Astrocyte (in vitro differentiated cells and primary cell): Measurements from ENCODE around the gene SLC7A10. TPM values are rescaled to one million over a fixed set of nuclear protein-coding genes. Genes with fewer than 3 reads are reported as not detected.

ENCODE experiments used
- DNase-seq: peaks from one replicate; pipeline ENCODE4 v3.0.0-alpha.2; 2010; ENCODE audit warnings: low read depth
- FAIRE-seq: peaks from 2 replicates; lab custom pipeline; 2011; peaks lifted over from hg19 to GRCh38; lab: Jason Lieb, UNC
- H2AFZ ChIP-seq: 2 replicates; pipeline ENCODE4 v1.6.0; 2012; ENCODE audit warnings: low read depth, low read length, inconsistent platforms
- H3K27ac ChIP-seq: 2 replicates; pipeline ENCODE4 v1.5.1; 2011; ENCODE audit warnings: low read depth, low read length, inconsistent platforms
- H3K27me3 ChIP-seq: 2 replicates; pipeline ENCODE4 v1.6.0; 2011; ENCODE audit warnings: low read length, inconsistent platforms; ENCODE audit not compliant: insufficient read depth
- H3K36me3 ChIP-seq: 2 replicates; pipeline ENCODE4 v1.5.1; 2011; ENCODE audit warnings: low read length, inconsistent platforms; ENCODE audit not compliant: insufficient read depth
- H3K4me1 ChIP-seq: 2 replicates; pipeline ENCODE4 v1.5.1; 2011; ENCODE audit warnings: low read length, inconsistent platforms; ENCODE audit not compliant: insufficient read depth
- H3K4me2 ChIP-seq: 2 replicates; pipeline ENCODE4 v1.6.0; 2012; ENCODE audit warnings: low read length, inconsistent platforms
- H3K4me3 ChIP-seq: 2 replicates; pipeline ENCODE4 v1.5.1; 2011; ENCODE audit warnings: low read depth, mild to moderate bottlenecking, low read length, inconsistent platforms; ENCODE audit not compliant: insufficient read depth
- H3K79me2 ChIP-seq: 2 replicates; pipeline ENCODE4 v1.6.0; 2012; ENCODE audit warnings: mild to moderate bottlenecking, low read length, inconsistent platforms; ENCODE audit not compliant: insufficient read depth
- H3K9ac ChIP-seq: 2 replicates; pipeline ENCODE4 v1.6.0; 2012; ENCODE audit warnings: mild to moderate bottlenecking, low read length, inconsistent platforms
- H3K9me3 ChIP-seq: 2 replicates; pipeline ENCODE4 v1.5.1; 2012; ENCODE audit warnings: low read depth, mild to moderate bottlenecking, low read length, inconsistent platforms; ENCODE audit not compliant: insufficient read depth
- H4K20me1 ChIP-seq: 2 replicates; pipeline ENCODE4 v1.6.0; 2012; ENCODE audit warnings: low read length, inconsistent platforms; ENCODE audit not compliant: insufficient read depth
- H3K27ac Mint-ChIP-seq: one replicate; pipeline ENCODE4 v1.8.0; 2021; ENCODE audit warnings: mild to moderate bottlenecking, mixed read lengths; ENCODE audit not compliant: unreplicated experiment
- H3K27me3 Mint-ChIP-seq: one replicate; pipeline ENCODE4 v1.8.0; 2021; ENCODE audit warnings: low read depth, mixed read lengths; ENCODE audit not compliant: unreplicated experiment
- H3K36me3 Mint-ChIP-seq: one replicate; pipeline ENCODE4 v1.8.0; 2021; ENCODE audit warnings: low read depth, mixed read lengths; ENCODE audit not compliant: unreplicated experiment
- H3K4me1 Mint-ChIP-seq: one replicate; pipeline ENCODE4 v1.8.0; 2021; ENCODE audit warnings: low read depth, mixed read lengths; ENCODE audit not compliant: unreplicated experiment
- H3K4me3 Mint-ChIP-seq: one replicate; pipeline ENCODE4 v1.8.0; 2021; ENCODE audit warnings: mild to moderate bottlenecking, moderate library complexity, mixed read lengths; ENCODE audit not compliant: unreplicated experiment
- H3K9me3 Mint-ChIP-seq: one replicate; pipeline ENCODE4 v1.8.0; 2021; ENCODE audit warnings: mild to moderate bottlenecking, mixed read lengths; ENCODE audit not compliant: unreplicated experiment
- CTCF ChIP-seq: IDR thresholded peaks from 2 replicates; pipeline ENCODE4 v1.5.1; 2011; ENCODE audit warnings: low read depth, mild to moderate bottlenecking, inconsistent platforms, low read length, moderate library complexity; ENCODE audit not compliant: insufficient read depth
- EZH2 ChIP-seq: IDR thresholded peaks from 2 replicates; pipeline ENCODE4 v1.6.1; 2012; ENCODE audit warnings: mild to moderate bottlenecking, low read length, inconsistent platforms; ENCODE audit not compliant: insufficient read depth
- total RNA-seq: library from RNA; stranded (reverse); gene quantifications from 2 replicates; pipeline ENCODE4 v1.2.1, GENCODE V29; 2021

The SLC7A10 gene
- total RNA-seq, 1 donor from 2014 or later: 0.61 TPM

- Mint-ChIP-seq H3K36me3 (peaks cover 3% of the 10 kb centered on the region), H3K27ac (no peak overlapping the region), H3K9me3 (peaks cover 4% of the 10 kb centered on the region), H3K4me3 (no peak overlapping the region), H3K4me1 (peaks cover 1% of the 10 kb centered on the region), H3K27me3 (peaks cover 49% of the 10 kb centered on the region)
- Histone ChIP-seq H3K9ac (peak overlapping the region; percentile 55), H3K27ac (no peak overlapping the region), H3K9me3 (no peaks in the 10 kb centered on the region), H3K36me3 (no peaks in the 10 kb centered on the region), H2AFZ (no peak overlapping the region), H3K4me3 (peak overlapping the region; percentile 52), H3K79me2 (peaks cover 6% of the 10 kb centered on the region), H4K20me1 (peaks cover 16% of the 10 kb centered on the region), H3K4me2 (peak overlapping the region; percentile 88), H3K27me3 (peaks cover 4% of the 10 kb centered on the region), H3K4me1 (peaks cover 4% of the 10 kb centered on the region)
- FAIRE-seq: no peak
- no peak for DNase-seq
- TF ChIP-seq CTCF (no peak), EZH2 (no peak)
Observed at GRCh38 chr19:33194532-33194885, 31.1 kb downstream of the SLC7A10 start.

GRCh38 chr19:33193865-33194362, 31.7 kb downstream of the SLC7A10 start, which contains the start of gene LRP3:
Gene LRP3, plus strand, starts transcription at chr19:33194330. Its CDS starts 456 bp downstream, at chr19:33194786.
- Histone ChIP-seq H4K20me1 (peaks cover 15% of the 10 kb centered on the region), H3K4me1 (peaks cover 4% of the 10 kb centered on the region), H3K27ac (no peak within 1 kb of the TSS), H3K9me3 (no peaks in the 10 kb centered on the region), H2AFZ (peak within 1 kb of the TSS; percentile 56), H3K9ac (peak within 1 kb of the TSS; percentile 55), H3K4me3 (peak within 1 kb of the TSS; percentile 52), H3K27me3 (peaks cover 4% of the 10 kb centered on the region), H3K36me3 (no peaks in the 10 kb centered on the region), H3K4me2 (peak within 1 kb of the TSS; percentile 88), H3K79me2 (peaks cover 6% of the 10 kb centered on the region)
- Mint-ChIP-seq H3K27ac (peak within 1 kb of the TSS; percentile 58), H3K9me3 (peaks cover 4% of the 10 kb centered on the region), H3K36me3 (peaks cover 3% of the 10 kb centered on the region), H3K4me3 (peak within 1 kb of the TSS; percentile 84), H3K27me3 (peaks cover 47% of the 10 kb centered on the region), H3K4me1 (peaks cover 1% of the 10 kb centered on the region)
- no peak for TF ChIP-seq CTCF
- no peak for TF ChIP-seq EZH2
- FAIRE-seq: no peak
- DNase-seq: no peak

- H3K4me3 ChIP-seq: no peak overlapping the region
- DNase-seq: no peak
- H3K9me3 ChIP-seq: no peaks in the 10 kb centered on the region
- TF ChIP-seq EZH2 (no peak), CTCF (no peak)
- peaks cover 3% of the 10 kb centered on the region for H3K36me3 Mint-ChIP-seq
- H3K9ac ChIP-seq: no peak overlapping the region
- peaks cover 15% of the 10 kb centered on the region for H4K20me1 ChIP-seq
- H3K9me3 Mint-ChIP-seq: peaks cover 4% of the 10 kb centered on the region
- peak overlapping the region; percentile 65 for H3K4me2 ChIP-seq
- H2AFZ ChIP-seq: no peak overlapping the region
- FAIRE-seq: no peak
- H3K27ac ChIP-seq: no peak overlapping the region
- peaks cover 46% of the 10 kb centered on the region for H3K27me3 Mint-ChIP-seq
- peaks cover 4% of the 10 kb centered on the region for H3K27me3 ChIP-seq
- peaks cover 1% of the 10 kb centered on the region for H3K4me1 Mint-ChIP-seq
- H3K36me3 ChIP-seq: no peaks in the 10 kb centered on the region
- H3K4me3 Mint-ChIP-seq: peak overlapping the region; percentile 70
- no peak overlapping the region for H3K27ac Mint-ChIP-seq
- peaks cover 4% of the 10 kb centered on the region for H3K4me1 ChIP-seq
- peaks cover 6% of the 10 kb centered on the region for H3K79me2 ChIP-seq
Observed at GRCh38 chr19:33193269-33193864, 32.3 kb downstream of the SLC7A10 start.
